Measurements from ENCODE around the gene RRP1.
"Not testable (repeated sequence)": the region's sequence is repeated elsewhere in the genome, so short reads cannot be mapped to it uniquely, and the experiment has no call there.

RRP1 gene

DNA sequence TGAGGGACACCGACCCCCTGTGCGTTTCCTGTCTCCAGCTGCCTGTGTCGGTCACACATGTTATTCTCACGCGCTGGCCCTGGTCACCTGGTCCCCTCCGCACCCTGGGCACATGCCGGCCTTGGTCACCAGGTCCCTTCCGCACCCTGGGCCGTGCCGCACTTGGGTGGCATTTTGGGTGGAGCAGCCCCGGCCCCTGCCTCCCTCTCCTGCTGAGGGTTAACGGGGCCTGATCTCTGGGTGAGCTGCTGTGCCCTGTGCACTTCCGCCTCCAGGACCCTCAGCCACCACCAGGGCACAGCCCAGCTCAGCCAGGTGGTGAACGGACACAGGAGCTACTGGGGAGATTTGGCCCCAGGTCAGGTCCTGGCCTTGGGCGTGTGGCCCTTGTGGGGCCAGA, 26.6 kb downstream of the RRP1 start:
- no peak for DNase-seq (ENCODE audit: low read depth in 4 of 4, low spot score in 1 of 4)

DNA sequence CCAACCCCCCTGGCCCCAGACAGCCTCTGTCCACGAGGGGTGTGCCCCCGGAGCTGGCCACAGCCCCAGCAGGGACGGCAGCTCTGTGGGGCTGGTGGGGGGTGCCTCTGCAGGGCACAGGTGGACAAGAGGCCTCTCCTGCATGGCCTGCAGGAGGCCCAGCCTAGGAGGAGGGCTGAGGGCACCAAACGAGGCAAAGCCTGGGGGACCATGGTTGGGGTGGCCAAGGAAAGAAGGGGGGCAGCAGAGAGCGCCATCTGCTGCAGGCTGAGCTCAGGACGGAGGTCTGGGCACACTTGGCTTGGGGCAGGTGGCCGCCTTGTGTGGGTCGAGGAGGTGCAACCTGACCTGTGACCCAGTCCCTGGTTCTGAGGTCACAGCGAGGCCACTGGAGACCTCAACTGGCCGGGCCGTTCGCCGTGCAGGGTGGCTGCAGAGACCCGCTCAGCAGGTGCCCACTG, 27.3 kb downstream of the RRP1 start:
- no peak for DNase-seq (ENCODE audit: low read depth in 4 of 4, low spot score in 1 of 4)

DNA sequence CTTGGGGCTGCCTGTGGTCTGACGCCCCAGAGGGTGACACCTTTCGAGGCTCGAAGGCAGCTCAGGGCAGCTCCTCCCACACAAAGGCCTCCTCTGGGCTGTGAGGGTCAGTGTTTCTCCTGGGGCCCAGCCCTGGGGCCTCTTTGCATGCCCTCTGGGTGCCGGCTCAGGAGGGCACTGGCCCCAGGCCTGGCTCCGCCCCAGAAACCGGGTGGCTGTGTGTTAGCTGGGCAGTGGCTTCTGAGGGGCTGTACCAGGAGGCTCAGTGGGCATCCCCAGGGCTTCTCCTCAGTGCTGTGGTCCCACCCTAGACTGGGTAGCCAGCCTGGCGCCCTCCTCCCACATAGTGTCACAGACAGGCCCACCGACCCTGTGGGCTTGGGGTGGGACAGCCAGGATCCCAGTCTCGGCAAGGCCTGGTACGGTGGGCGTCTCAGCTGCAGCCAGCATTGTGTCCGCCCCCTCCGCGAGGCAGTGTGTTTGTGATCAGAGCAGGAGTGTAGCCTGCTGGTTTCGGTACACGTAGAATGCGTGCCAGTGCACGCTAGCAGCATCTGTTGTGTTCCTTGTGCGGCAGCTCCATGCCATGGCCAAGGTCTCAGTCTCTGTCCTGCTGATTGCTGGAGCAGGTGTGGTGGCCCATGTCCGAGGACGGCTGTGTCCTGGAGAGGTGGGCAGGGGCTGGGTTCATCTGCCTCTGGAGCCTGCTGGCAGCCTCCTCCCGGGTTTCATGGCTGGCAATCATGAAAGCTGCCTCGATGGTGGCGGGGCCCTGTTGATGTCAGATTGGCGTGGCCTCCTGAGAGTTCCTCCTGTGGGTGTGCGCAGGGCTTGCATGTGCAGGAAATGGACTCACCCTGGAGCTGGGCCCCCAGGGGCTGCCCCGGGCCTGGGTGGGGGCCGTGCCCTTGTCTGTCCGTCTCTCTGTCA, 28.0 kb downstream of the RRP1 start:
- DNase-seq (ENCODE audit: low read depth in 4 of 4, low spot score in 1 of 4), result no peak

DNA sequence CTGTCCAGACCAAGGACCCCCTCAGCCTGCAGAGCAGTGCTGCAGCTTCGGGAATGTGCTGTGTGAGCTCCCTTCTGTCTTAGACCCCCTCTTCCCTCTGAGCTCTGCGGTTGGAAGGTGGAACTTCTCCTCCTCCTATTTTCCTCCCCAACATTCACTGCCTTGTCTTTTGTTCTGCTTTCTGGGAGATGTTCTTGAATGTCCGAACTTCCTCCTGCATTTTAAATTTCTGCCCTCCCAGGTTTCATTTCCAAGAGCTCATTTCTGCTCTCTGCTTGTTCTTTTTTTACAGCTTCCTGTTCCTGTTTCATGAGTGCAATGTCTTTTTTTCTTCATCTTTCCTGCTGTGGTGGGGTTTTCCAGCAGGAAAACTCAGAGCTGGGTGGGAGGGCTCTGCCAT, 29.3 kb downstream of the RRP1 start:
- DNase-seq (ENCODE audit: low read depth in 4 of 4, low spot score in 1 of 4), result no peak

DNA sequence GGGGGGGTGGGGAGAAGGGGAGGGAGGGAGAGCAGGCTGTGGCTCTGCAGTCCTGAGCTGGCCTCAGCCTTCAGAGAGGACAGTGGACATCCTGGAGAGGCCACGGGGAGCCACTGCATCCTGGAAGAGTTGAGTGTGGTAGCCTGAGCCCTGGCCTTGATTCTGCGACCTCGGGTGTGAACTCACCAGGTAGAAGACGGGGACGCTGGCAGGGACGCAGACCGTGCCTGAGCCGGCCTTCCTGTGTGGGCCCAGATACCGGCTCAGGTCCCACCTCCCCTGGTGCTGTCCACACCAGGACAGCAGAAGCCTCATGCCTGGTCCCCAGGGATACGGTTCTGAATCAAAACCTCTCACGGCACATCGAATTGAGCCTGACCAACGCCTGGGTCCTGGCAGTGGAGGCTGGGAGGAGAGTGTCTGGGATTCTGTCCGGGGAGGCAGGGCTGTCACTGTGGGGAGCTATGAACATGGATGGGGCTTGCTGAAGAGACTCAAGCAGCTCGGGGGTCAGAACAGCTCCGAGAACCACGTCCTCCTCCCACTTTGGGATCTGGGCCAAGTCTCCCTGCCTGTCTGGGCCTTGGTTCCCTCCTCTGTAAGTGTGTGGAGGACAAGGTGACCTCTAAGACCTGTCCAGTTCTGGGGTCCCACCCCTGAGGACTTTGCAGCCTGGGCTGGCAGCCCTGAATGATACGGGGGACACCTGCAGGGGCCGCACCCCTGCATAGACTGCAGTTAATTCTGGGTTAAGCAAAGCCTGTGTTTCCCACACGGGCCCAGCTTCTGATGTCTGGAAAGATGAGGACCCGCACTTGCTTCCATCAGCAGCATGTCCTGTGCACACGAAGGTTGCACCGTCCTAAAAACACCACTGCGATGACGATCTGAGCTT, 30.4 kb downstream of the RRP1 start:
- DNase-seq (ENCODE audit: low read depth in 4 of 4, low spot score in 1 of 4), result no peak

DNA sequence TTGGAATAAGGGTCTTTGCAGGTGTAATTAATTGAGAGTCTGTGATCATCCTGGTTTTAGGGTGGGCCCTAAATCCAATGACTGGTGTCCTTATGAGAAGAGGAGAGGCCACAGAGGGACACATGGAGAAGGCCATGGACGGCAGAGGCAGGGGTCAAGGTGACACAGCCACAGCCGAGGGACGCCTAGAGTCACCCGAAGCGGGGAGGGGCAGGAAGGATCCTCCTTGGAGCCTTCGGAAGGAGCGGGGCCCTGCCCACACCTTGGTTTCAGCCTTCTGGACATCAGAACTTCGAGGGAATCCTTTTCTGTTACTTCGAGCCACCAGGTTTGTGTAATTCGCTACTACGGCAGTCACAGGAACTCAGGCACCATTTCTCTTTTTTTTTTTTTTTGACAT, 31.1 kb downstream of the RRP1 start:
- no peak for DNase-seq (ENCODE audit: low read depth in 4 of 4, low spot score in 1 of 4)

DNA sequence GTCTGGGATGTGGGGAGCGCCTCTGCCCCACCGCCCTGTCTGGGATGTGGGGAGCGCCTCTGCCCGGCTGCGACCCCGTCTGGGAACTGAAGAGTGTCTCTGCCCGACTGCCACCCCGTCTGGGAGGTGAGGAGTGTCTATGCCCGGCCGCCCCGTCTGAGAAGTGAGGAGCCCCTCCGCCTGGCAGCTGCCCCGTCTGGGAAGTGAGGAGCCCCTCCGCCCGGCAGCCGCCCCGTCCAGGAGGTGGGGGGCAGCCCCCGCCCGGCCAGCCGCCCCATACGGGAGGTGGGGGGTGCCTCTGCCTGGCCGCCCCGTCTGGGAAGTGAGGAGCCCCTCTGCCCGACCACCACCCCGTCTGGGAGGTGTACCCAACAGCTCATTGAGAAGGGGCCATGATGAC, 32.8 kb downstream of the RRP1 start:
- not testable (repeated sequence) for DNase-seq (ENCODE audit: low read depth in 4 of 4, low spot score in 1 of 4)

DNA sequence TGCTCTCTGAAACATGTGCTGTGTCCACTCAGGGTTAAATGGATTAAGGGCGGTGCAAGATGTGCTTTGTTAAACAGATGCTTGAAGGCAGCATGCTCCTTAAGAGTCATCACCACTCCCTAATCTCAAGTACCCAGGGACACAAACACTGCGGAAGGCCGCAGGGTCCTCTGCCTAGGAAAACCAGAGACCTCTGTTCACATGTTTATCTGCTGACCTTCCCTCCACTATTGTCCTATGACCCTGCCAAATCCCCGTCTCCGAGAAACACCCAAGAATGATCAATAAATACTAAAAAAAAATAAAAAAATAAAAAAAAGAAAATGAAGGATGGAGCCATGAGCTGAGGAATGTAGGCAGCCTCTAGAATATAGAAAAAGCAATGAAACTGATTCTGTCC, 33.4 kb downstream of the RRP1 start:
- DNase-seq (ENCODE audit: low read depth in 4 of 4, low spot score in 1 of 4), result not testable (repeated sequence)

DNA sequence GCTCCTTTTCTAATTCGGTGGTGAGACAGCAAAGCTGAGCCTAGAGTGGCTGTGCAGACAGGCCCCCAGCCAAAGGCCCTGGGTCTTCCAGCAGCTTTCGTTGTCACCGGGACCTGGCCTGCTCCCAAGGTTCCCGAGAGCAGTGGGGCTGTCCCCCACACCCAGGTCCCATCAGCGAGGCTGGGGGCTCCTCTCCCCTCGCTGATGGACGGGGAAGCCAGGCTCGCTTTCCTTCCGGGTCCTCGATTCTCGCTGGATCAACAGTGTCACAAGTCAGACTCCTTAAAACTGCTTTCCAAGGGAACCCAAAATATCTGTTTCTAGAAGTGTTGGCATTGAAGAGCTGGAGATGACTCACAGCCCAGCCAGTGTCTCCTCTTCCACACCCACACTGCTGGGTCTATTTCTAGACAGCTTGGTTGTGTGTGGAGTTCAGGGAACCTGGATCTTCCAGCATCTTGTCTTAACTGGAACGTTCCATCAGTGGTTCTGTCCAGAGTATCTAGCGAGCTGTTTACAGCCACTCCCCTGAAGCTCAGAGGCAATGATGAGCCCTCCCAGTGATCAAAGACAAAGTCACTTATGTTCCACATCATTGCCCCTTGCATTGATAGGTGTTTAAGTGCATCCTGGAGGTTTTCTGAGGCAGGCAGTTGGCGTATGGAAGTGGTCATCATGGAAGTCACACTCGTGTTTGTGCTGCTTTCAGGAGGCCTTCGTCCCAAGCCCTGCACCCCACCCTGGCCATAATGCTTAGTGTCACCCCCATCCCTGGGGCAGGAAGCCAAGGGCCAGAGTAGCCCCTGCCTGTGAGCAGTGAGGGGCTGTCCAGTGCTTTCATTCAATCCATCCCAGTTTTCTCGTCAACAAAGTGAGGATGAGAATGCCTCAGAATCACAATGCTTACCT, 35.2 kb downstream of the RRP1 start:
- DNase-seq (ENCODE audit: low read depth in 4 of 4, low spot score in 1 of 4), result no peak

DNA sequence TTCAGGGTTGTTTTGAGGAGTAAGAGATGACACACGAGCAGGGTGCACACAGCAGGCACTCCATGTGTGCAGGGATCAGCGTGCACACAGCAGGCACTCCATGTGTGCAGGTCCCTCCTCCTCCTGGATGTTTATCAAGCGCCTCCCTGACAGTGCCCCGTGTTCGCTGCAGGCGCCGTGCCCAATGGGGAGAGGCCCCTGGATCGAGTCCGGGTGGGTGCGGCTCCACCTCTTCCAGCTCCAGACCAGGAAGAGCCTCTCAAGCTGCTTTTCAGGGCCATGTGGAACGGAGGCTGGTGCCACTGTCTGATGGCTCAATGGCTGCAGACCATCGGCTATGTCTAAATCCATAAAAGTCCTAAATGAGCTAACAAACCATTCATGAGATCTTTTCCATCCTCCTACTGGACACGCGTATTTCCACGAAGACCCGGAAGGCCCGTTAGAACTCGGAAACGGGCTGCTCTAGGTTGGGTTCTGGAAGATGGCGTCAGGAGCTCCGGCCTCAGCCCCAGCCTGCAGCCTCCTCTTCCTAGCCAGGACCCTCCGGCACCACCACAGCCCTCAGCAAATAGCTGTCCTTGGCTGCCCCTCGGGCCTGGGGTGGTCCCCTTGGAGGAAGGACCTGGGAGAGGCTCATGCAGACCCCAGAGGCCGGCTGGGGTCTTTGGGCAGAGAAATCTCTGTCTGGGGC, 36.0 kb downstream of the RRP1 start:
- no peak for DNase-seq (ENCODE audit: low read depth in 4 of 4, low spot score in 1 of 4)

DNA sequence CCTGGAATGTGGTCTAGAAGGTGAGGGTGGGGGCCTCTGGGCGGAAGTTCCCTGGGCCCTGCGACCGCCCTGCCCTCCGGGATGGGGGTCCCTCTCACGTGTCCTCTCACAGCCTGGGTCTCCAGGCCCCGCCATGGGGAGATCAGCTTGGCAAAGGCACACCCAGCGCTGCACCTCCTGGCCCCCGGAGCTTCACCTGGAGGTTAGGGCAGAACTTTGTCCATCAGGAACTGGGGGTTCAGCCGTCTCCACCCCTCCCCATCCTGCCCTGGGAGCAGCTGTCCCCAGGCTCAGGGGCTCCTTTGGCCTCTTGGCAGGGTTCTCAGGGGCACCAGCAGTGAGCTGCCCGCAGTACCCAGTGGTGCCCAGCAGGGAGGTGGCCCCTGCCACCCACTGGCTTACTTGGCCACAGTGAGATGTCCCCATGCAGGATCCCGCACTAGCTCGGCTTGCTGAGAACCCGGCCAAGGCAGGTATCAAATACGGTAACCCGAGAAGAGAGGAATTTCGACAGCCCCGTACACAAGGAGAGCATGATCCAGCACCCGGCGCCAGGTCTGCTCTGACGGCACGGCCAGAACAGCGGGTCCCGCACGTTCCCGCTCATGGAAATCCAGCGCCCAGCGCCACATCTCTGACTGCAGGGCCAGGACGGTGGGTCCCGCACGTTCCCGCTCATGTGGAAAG, 36.7 kb downstream of the RRP1 start:
- DNase-seq (ENCODE audit: low read depth in 4 of 4, low spot score in 1 of 4), result no peak

DNA sequence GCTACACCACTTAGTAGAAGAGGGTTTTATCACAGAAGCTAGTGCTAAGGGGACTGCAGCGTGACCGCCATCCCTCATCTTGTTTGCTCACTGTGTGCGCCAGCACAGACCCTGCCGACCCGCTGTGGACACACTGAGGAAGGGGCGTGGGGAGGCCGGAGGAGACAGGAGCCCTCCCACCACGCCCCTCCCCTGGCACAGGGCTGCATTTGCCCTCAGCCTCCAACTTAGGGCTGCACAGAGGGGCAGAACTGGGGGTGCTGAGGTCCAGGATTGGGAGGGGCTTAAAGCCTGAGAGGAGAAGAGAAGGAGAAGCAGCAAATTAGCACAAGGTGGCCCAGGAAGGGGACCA, 37.2 kb downstream of the RRP1 start:
- DNase-seq (ENCODE audit: low read depth in 4 of 4, low spot score in 1 of 4), result no peak

DNA sequence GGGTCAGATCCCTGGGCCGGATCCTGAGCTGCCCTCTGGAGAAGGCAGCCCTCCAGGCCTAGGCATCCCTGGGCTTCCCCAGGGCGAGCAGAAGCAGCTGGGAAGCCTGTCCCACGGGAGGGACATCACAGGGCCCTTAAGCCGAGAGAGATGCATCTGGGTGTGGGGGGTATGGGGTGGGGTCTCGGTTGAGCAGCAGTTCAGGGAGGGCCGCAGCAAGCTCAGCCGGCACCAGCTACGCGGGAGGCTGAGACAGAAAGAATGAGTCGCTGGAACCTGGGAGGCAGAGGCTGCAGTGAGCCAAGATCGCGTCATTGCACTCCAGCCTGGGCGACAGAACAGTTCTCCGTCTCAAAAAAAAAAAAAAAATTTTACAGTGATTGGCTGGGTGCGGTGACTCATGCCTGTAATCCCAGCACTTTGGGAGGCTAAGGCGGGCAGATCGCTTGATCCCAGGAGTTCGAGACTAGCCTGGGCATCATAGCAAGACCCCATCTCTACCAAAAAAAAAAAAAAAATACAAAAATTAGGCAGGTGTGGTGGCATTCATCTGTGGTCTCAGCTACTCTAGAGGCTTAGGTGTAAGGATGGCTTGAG, 37.7 kb downstream of the RRP1 start:
- no peak for DNase-seq (ENCODE audit: low read depth in 4 of 4, low spot score in 1 of 4)

DNA sequence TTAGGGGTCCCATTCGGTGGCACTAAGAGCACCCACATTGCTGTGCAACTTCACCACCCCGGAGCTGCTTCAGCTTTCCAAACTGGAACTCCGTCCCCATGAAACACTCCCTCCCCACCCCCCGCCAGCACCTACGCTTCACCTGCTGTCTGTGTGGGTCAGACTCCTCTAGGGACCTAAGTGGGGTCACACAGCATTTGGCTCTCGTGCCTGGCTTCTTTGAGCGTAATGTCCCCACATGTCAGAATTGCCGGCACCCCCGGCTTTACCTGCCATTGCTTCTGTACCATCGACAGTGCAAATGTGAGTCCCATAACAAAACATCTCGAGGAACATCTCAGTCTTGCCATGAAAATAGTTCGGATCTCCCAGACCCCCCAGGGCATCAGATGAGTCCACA, 39.8 kb downstream of the RRP1 start:
- no peak for DNase-seq (ENCODE audit: low read depth in 4 of 4, low spot score in 1 of 4)

DNA sequence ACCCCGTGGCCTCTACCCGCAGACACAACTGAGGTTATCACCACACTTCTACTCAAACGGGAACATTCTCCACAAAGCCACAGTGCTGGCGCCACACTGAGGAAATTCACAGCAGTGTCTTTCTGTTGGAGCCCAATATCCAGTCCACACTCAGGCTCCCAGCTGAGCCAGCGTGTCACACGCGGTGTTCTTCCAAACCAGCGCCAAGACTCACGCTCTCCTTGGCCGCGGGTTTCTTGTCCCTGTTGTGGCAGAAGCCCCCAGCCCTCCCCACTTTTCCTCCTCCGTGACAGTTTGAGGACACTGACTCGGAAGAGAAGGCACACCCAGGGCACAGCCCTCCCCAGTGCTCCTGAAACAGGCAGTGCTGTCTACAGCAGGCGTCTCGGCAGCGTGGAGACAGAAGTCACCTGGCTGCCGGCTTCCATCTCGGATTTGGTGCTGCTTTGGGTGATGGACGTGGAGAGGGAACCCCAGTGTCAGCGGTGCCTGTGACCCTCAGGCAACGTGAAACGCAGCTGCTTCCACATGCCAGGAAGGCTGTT, 40.3 kb downstream of the RRP1 start:
- DNase-seq (ENCODE audit: low read depth in 4 of 4, low spot score in 1 of 4), result no peak

DNA sequence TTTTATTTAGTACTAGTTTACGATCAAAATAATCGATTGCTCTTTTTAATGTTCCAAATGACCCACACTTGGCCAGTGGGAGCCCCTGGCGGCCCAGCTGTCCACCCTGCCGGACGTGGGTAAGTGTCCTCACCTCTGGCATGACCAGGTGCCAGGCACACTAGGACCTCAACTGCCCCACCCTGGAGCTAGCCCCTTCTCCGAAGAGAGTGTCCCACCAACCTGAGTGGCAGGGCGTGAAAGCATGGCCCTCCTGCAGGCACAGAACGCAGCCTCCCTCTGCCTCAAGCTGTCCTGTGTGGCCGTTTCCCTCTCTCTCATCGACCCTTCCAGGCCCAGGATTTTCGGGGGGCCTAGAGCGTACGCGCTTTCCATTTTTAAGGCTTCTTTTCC, 42.8 kb downstream of the RRP1 start:
- DNase-seq (ENCODE audit: low read depth in 4 of 4, low spot score in 1 of 4), result no peak

DNA sequence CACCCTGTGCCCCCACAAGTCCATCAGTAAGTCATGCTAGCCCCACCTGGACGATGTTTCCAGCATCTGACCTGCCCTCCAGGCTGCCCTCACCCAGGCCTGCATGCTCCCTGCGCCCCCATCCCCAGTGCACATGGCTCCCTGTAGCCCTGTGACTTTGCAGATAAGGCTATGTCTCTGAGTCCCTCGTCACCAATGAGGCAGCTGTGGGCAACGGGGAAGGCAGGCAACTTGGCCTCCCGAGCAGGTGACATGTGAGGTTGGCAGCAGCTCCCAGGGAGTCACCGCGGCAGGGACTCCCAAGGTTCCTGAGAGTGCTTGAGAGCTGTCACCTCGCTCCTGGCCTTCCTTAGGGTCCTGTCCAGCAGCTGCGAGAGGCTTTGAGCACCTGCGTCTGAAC, 43.3 kb downstream of the RRP1 start:
- DNase-seq (ENCODE audit: low read depth in 4 of 4, low spot score in 1 of 4), result no peak

DNA sequence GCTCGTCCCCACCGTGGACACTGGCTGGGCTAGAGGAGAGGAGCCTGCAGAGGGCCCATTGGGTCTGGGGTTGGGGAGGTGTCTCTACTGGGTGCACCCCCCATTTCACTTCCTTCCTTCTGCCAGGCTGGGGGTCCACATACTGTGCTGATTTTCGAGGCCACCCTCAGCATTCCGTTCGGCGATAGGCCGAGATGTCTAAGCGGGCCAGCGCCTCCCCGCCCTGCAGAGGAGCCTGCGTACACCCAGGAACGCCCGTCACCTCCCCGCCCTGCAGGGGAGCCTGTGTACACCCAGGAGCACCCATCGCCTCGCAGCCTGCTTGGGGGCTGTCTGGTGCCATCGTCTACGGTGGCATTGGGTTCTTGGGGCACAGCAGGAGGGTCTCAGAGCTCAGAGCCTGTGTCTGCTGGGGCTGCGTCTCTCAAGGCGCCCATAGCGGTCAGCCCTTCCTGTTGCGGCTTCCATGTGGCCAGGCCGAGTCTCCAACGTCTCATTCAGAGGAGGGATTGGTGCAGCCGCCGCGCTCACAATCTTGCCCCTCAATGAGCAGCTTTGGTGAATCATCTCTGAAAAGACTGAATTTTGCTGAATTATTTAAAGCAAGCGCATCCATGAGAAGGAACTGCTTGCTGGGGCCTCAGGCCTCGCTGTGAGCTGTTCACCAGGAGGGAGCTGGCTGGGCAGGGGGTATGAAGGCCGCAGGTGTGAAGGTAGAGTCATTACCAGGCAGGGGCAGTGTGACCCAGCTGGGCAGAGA, 44.9 kb downstream of the RRP1 start:
- DNase-seq (ENCODE audit: low read depth in 4 of 4, low spot score in 1 of 4), result no peak

DNA sequence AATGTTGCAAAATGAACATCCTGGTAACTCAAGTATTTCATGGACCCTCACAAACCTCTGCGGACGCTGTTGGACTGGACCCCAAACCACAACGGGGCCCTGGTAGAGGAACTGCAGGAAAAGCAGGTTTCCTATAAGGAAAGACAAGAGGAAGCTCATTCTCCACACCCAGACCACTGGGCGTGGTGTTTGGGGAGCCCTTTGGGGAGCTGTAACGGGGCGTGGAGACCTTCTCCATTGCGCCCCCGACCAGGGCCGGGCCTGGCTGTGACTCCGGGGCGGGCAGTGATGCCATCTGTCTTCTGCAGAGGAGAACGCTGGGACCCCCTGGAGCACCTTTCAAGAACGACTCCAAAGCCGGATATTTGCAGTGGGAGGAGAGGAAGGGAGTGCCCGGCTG, 45.7 kb downstream of the RRP1 start:
- no peak for DNase-seq (ENCODE audit: low read depth in 4 of 4, low spot score in 1 of 4)
